BE2C (cell line): ENCODE measurements around the gene ILKAP.

Experiments used
- DNase-seq: peaks from one replicate; pipeline ENCODE4 v3.0.0-alpha.2; 2020
- H3K27me3 ChIP-seq: fragments of 250-450 bp; sonication (Bioruptor Pico); 2 replicates; pipeline ENCODE4 v1.5.1; 2020; ENCODE audit warnings: mild to moderate bottlenecking
- H3K36me3 ChIP-seq: fragments of 250-450 bp; sonication (Bioruptor Pico); 2 replicates; pipeline ENCODE4 v1.5.1; 2020; ENCODE audit warnings: mild to moderate bottlenecking
- H3K4me1 ChIP-seq: fragments of 250-450 bp; sonication (Bioruptor Pico); 2 replicates; pipeline ENCODE4 v1.5.1; 2020
- H3K4me3 ChIP-seq: 2 replicates; pipeline ENCODE4 v1.5.1; 2011; ENCODE audit warnings: low read depth, low read length
- H3K9me3 ChIP-seq: fragments of 250-450 bp; sonication (Bioruptor Pico); 2 replicates; pipeline ENCODE4 v1.5.1; 2020
- CTCF ChIP-seq: IDR thresholded peaks from 2 replicates; pipeline ENCODE4 v1.5.1; 2012; ENCODE audit warnings: mild to moderate bottlenecking, low read depth, low read length

The ILKAP gene

GRCh38 chr2:238158509-238159070 is 44.9 kb downstream of the ILKAP start, which contains the start of gene ERFE:
Gene ERFE, plus strand, starts transcription at chr2:238158970. Its CDS starts 38 bp downstream, at chr2:238159008.
- H3K4me3 ChIP-seq = peak within 1 kb of the TSS; percentile 37
- peak; percentile 72 for DNase-seq
- H3K4me1 ChIP-seq = no peaks in the 10 kb centered on the region
- H3K27me3 ChIP-seq = peaks cover 18% of the 10 kb centered on the region
- no peaks in the 10 kb centered on the region for H3K9me3 ChIP-seq
- H3K36me3 ChIP-seq = no peaks in the 10 kb centered on the region
- TF ChIP-seq CTCF = peak; percentile 27; the same call in 1 of the 2 replicates

- Histone ChIP-seq H3K36me3 (no peaks in the 10 kb centered on the region), H3K9me3 (no peaks in the 10 kb centered on the region), H3K4me1 (no peaks in the 10 kb centered on the region), H3K4me3 (no peak overlapping the region), H3K27me3 (peaks cover 12% of the 10 kb centered on the region)
- no peak for TF ChIP-seq CTCF
- DNase-seq = no peak
These were observed 45.4 kb downstream of the ILKAP start for GRCh38 chr2:238158018-238158508.

- DNase-seq = no peak
- peaks cover 8% of the 10 kb centered on the region for H3K27me3 ChIP-seq
- no peaks in the 10 kb centered on the region for H3K9me3 ChIP-seq
- no peak overlapping the region for H3K4me3 ChIP-seq
- H3K4me1 ChIP-seq = no peaks in the 10 kb centered on the region
- TF ChIP-seq CTCF = no peak
- no peaks in the 10 kb centered on the region for H3K36me3 ChIP-seq
These were observed 45.9 kb downstream of the ILKAP start for GRCh38 chr2:238157506-238158017.

GRCh38 chr2:238155761-238156694 is 47.5 kb downstream of the ILKAP start:
- Histone ChIP-seq H3K9me3 (no peaks in the 10 kb centered on the region), H3K4me1 (no peaks in the 10 kb centered on the region), H3K27me3 (peaks cover 5% of the 10 kb centered on the region), H3K4me3 (no peak overlapping the region), H3K36me3 (no peaks in the 10 kb centered on the region)
- no peak for DNase-seq
- TF ChIP-seq CTCF = no peak

- no peaks in the 10 kb centered on the region for H3K9me3 ChIP-seq
- TF ChIP-seq CTCF = no peak
- no peak overlapping the region for H3K4me3 ChIP-seq
- peaks cover 5% of the 10 kb centered on the region; the same call in 1 of the 2 replicates for H3K27me3 ChIP-seq
- H3K36me3 ChIP-seq = no peaks in the 10 kb centered on the region
- H3K4me1 ChIP-seq = no peaks in the 10 kb centered on the region
- DNase-seq = no peak
These were observed 48.3 kb downstream of the ILKAP start for GRCh38 chr2:238155051-238155760.
